NCI-H146 treated with DMSO at 0.1 percent for 48 hours (cell line): ENCODE measurements around the gene SMYD1.

ENCODE experiments used
- DNase-seq: peaks from one replicate; lab custom pipeline; 2025; ENCODE audit not compliant: unreplicated experiment; lab: John Stamatoyannopoulos, UW

Gene SMYD1

DNA sequence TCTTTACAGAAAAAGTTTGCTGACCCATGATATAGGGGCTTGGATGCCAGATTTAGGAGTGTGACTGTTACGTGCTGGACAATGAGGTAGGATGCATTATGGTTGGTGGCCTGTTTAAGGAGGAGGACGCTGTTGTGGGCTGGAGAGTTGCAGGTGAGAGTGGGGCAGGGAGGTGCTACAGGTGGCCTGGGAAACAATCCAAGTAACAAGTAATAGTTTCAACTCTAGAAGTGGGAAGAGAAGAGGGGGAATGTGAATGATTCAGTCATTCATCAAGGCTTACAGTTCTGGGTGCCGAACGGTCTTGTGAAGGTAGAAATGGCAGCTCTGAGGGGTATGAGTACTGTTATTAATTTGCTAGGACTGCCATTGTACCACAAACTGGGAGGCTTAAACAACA is 54.1 kb downstream of the SMYD1 start:
- no peak for DNase-seq

DNA sequence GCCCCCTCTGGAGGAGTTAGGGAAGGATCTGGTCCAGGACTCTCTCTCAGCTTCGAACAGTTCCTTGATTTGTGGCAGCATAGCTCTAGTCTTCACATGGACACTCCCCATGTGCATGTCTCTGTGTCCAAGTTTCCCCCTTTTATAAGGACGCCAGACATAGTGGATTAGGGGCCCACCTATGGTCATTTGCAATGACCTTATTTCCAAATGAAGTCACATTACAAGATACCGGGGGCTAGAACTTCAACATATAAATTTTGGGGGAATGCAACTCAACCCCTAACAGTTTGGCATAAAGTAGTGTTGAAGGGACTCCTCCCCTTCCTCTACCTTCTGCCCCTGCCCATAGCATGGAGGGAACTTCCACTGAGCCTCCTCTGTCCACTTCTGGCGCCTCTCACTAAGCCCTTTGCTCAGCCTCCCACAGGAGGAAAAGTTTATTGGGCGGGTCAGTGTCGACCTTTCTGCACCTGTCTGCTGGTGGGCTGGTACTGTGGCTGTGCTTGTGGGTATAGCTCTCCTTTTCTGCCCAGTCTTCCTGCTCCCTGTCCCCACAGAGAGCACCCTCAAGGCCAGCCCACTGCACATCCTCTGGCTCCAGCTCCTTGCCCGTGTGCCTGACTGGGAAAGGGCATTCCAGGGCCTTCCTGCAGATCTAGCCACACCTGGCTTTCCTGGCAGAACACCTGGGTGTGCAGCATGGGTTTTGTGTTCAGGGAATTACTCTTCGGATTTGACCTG is 54.7 kb downstream of the SMYD1 start:
- DNase-seq = no peak

DNA sequence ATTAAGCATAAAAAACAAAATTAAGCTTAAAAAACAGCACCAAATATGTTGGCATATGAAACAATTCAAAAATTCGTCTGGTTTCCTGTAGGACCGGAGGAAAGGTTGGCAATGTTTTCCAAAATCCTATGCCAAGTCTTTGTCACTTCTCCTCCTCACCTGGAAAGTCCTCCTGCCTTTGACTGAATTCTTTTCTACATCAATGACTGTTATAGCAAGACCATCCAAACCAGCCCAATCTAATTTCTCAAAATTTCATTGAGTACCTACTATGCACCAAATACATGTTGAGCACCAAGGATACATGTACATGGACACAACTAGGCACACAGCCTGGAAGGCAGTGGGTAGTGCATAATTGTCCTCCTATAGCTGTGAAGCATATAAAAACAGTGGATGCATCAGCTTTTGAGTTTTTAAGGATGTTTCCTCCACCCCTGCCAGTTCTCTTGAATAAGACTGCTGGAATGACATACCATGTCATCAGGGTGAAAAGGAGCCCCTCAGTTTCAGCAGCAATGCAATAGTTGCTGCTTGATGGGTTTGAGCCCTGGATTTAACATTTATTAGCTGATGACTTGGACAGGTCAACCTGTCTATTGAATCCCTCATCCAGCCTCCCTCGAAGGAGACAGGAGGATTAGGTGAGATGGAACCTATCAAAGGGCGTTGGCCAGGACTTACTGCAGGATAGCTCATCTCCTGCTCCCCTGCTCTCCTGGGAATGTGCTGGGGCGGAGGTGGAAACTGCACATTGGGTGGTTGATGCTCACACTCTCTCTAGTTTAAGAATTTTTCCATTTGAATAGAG is 55.7 kb downstream of the SMYD1 start:
- DNase-seq = no peak

DNA sequence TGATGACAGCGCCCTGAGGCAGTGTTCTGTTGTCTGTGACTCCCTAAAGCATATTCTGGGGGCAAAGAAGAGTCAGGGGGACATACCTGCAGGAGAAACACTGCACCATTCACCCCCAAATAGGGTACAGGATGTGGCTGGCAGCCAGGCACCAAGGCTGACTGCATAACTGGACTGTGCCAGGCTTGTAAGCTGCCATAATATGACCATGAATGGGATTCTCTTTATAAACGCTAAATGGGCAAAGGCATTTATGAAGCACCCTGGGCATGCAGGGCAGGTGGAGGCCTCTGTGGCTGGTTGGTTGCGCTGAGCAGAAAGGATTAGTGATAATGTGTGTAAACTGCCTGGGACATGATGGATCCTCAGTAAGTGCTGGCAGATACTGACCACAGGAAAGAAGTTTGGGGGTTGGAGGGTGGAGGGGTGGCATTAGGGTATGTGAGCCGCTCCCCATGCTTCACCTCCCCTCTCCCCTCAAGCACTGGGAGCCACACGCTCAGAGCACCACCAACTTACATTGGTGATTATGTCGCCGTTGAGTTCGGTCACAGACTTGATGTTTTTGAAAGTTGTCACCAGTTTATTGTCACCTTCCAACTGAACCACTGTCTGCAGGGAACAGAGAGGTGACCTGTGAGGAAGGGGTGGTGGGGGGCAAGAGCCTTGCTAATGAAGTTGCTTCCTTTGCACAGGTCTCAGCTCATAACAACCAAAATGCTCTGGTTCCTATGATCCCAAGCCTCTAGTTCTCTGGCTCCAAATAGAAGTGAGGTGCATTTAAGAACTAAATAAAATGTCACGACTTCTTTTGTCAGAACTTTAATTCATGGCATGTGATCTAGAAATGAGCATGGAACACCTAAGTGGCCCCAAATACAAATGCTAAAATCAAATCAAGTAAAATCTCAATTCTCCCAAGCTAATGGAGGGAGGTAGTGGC is 56.6 kb downstream of the SMYD1 start:
- DNase-seq = no peak

DNA sequence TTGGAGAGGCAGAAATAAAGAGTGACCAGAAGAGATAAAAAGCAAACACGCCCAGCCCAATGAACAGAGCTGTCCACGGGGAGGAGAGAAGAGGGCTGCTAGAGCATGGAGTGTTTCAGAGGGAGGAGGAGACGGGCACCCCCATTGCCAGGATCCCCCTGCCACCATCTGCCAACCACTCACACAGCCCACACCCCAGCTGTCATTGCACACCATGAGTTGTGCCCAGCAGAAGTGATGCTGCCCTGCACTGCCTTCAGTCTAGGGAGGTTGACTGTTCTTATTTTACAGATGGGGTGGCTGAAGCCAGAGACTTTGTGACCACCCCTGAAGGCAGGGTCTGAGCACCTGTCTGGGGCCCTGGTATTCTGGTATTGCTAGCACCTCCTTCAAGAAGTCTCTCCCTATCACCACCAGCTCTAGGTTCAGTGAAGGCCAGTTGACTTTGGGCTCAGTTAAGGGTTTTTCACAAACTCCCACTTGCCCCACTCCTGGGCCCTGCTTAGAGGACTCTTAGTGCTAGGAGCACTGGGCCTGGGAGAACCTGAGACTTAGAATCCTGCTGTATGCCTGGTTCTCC is 57.8 kb downstream of the SMYD1 start:
- DNase-seq = no peak

DNA sequence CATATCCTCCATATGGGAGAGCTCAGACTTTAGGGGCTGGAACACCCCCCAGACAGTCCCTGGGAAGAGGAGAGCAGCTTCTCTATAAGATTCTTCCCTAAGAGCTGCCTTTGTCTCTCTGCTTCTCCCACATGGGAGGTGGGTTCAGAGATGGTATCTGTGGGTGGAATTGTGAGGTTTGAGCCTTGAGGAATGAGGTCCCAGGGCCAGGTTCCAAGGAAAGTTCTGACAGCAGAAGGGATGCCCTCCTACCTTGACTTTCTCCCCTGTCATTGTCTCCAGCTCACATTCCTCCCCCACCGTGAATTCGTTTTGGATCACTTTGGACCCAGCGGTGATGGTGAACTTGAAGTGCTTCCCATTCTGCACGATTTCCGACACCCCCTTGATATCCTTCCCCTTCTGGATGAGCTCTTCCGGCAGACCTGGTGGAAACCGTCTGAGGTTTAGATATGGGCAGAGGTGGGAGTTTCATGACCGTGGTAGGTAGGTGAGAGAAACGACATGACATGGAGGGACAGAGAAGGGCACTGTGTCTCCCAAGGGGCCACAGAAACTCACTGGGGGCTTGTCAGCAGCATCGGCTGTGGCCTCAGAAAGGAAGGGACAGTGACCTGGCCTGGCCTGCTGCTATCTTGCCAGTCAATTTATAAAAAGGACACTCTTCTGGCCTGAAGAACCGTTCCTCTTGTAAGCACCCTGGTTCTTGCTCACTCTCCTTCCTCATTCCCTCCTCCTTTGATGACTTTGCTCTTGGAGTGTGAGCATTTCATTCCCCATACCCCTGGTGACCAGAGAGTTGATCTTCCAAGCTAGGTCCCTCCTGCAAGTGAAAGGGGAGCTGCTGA is 58.5 kb downstream of the SMYD1 start:
- DNase-seq = no peak

DNA sequence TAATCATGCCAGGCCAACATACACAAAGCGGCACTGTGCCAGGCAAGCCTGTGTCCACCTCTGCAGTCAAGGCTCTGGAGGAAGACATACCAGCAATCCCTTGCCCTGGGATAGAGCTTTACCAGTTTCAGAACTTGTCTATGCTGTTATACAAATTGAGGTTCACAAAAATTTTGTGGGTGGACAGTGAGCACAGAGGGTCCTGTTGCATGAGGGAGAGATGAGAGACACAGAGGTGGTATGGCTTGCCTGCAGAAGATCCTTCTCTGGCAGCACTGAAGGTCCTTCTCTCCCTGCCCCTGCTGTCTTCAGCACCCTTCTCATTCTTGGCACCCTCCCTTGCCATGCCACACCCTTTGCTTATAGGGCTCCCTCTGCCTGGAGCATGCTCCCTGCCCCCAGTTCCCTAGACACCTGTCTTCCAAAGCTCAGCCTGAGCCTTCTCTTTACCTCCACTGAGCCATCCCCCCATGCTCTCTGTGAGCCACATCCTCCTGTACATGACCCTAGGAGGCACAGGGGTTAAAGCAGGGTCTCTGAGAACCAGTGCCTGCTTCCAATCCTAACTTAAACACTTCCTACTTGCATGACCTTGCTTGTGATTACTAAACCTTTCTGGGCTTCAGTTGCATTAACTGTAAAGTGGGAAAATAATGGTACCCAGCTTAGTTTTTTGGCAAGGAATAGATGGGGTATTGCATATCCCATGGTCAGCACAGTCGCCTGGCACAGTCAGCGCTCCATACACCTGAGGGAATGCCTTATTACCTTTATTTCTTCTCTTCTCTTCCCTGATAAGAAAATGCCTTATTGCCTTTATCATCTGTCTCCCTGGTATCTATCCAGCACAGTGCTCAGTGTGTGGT is 59.4 kb downstream of the SMYD1 start:
- no peak for DNase-seq

DNA sequence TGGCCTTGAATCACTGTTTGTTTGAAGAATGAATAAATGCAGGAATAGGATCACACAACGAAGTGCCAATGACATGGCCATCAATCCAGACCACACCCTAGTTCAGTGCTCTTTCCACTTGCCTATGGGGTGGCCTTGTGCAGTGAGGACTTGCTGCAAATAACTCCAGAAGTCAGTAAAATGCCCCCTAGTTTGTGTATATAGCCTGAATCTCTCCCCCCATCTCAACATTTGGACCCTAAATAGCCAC is 59.9 kb downstream of the SMYD1 start:
- DNase-seq = no peak

DNA sequence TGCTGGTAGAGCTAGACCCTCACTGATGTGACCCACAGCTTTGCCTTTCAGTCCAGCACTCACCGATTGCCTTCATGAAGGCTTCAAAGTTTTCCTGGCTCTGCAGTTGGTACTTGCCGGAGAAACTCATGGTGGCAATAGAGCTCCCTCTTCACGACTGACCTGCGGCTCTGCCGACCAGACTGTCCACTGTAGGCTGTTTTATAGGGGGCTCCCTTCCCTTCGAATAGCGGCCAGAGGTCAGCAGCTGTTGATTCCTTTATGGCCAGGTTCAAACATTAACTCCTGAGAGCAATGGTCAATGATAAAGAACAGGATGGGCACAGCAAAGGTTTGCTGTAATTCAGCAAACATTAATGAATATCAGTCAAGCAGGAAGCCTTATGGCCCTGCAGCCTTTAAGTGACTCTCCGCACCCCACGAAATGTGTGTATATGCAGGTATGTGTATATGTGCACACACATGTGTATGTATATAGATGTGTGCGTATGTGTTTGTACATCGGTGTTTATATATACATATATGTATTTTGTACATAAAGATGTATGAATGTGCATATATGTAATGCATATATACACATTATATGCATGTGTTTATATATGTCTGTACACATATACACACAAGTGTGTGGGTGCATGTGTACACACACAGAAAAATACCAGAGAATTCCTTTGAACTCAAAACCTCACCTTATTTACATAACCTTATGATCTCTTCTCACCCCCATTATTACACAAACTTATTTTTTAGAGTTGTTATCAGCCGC is 60.4 kb downstream of the SMYD1 start, which contains the start of gene FABP1:
Gene FABP1 (minus strand): TSS at position 175 of the 766 bp plus-strand sequence. CDS start 45 bp downstream, at position 130.
- DNase-seq = no peak

DNA sequence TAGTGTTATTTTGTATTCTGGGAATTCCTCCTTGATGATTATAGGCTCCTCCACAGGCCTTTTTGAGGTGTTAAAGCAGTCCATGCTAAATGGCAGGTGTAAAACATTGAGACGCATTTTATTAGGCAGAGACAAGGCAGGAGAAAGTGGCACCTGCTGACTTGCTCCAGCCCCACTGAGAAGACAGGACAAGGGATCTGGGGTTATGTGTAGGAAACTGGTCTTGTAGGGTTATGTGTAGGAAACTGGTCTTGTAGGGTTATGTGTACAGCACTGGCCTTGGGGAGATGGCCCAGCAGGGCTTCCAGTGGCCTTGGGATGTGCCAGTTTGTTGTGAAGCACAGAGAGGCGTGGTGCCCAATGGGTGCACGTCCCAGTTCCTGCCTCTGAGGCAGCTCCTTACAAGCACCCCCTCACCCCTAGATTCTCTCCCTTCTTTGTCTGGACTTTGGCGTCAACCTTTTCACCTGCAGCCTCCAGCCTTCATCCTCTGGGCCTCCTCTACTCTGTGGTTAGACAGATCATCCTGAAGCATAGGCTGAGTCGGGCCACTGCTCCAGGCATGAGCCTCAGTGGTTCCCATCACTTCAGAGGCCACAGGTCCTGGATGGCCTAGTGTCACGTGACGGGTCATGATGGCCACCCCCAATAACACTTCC is 61.2 kb downstream of the SMYD1 start:
- DNase-seq = no peak

DNA sequence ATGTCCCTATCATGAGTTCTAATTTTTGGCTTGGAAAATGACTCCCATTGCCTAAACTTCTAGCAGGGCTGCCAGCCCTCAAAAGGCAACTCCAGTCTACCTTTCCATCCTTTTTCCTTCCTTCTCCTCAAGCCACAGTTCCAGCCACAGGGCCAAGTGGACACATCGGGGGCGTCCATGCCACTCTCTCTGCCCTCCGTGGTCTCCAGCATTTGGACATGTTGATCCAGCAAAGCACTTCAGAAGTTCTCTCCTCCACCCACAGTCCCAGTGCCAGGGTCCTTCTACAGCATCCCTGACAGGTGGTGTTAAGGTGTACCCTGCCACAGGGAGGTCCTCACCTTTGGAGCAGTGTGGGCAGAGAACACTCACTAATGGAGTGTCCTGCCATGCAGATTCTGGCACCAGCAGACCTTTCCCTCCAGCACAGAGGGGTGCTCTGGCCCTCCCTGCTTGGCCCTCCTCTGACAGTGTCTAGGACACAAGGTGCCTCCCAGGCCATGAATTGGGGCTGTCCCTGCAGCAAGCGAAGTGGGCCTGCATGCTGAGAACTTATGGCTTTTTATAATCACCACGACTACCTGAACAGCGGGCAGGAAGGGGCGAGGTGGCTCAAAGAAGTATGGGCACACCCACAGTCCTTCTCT is 61.8 kb downstream of the SMYD1 start:
- no peak for DNase-seq

DNA sequence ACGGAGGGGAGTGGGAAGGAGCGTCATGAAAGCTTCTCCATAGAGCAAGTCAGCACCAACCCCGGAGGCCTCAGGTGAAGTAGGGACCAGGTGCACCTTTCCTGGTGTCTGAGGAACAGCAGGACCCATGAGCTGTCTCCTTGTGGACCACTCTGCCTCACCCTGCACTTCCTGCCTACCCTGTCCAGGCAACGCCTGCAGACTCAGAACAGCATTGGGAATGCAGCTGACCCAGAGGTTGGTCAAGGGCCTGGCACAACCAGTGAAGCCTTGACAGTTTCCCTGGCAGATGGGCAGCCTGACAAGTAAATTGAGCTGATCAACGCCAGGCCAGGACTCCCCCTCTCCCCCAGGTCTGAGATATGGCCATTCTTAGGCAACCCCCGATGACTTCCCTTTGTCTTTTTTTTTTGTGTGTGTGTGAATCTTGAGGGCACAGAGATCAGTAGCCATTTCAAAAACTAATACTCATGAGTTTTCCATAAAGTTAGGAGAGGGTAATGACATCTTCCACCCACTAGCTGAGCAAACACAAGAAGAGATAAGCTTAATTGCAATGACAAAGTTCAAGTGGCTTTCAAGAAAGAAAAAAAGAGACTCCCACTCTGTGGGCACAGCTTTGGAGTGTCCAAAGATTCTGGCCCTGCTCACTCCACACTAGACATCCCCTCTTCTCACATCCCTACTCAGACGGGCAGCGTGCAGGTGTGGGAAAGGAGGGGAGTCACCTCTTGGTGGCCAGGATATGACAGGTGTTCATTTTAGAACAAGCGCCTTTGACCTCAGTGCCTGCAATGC is 63.8 kb downstream of the SMYD1 start:
- DNase-seq = no peak

DNA sequence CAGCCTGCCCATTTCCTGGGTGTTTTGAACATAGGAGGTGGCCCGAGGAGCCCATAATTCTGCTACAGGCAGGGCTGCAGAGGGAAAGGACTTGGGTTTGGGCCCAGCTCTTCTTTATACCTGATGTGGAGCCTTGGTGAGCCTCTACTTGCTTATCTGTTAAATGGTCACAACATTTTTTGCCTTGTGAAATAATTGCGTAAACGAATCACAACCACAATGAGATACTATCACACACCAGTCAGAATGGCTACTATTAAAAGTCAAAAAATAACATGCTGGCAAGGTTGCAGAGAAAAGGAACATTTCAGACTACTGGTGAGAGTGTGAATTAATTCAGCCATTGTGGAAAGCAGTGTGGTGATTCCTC is 64.4 kb downstream of the SMYD1 start:
- DNase-seq = no peak

DNA sequence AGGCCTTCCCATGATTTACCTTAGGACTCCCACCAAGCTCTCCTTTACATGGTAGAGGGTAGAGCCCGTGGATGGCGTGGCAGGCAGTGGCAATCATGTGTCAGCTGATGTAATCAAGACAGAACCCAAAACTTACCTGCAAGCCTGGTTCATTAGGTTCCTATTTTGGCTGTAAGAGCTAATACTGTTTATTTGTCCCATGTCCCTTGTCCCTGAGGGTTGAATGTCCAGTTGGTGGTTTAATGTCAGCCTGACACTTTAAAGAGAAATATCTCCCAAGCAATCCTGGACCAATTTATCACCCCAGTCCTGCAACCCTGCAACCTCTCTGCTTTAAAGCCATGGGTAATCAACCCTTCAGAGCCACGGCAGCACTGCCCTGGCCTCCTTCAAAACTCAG is 66.2 kb downstream of the SMYD1 start:
- DNase-seq = no peak

DNA sequence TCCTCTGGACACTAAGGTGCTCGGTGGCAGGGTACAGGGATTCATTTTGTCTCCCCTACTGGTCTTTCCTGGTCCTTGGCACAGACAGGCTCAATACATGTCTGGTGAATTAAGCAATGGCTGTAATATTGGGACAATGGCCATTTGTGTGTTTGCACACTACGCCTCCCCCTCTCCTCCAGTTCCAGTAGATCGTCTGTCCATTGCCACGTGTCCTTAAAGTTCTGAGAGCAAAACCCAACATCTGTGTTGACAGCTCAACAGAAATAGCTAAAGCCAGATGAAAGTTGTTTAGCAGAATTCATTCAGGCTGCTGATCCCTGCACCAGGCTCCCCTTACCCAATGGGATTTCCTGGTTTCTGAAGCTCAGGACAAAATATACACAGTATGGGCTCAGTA is 69.2 kb downstream of the SMYD1 start:
- no peak for DNase-seq

DNA sequence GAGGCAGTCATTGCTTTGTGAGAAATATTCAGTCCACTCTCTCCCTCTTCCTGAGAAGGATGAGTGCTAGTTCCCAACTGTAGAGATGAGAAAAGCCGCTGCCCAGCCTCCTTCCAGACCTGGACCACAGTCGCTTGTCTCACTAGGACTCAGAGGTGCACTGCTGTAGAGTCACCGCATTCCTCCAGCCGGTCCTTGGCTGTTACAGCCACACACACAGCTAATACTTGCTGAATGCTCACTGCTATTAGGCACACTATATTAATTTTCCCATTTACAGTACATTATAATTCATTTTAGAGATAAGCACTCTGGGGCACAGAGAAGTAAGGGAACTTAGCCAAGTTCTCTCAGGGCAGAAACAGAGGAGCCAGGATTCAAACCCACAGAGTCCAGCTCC is 70.2 kb downstream of the SMYD1 start:
- DNase-seq = no peak

DNA sequence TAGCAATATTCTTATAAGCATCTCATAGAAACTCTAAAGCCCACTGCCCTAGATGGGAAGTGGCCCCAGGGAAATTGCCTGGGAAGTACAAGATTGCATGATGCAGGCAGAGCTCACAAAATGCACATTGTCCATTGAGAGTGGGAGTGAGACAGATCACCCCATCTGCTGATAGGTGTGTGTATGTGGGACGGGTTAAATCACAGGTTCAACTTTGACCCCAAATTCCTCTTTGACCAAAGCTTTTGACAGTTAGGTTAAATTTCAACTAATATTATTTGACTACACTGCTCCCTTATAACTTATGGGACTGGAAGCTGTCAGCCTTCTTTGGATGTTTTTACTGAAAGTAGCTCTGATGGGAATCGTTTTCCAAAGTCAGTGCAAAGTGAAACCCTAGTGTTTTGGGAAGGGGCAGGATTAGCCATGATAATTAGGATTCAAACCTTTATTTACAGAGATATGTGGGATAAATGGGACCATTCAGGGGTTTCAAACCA is 71.6 kb downstream of the SMYD1 start:
- no peak for DNase-seq
